IMR-90 (cell line): Measurements from ENCODE around the gene TSPAN32.

Experiments
- BHLHE40 ChIP-seq: fragments of 150-350 bp; IDR thresholded peaks from 2 replicates; pipeline ENCODE4 v1.6.1; 2016; ENCODE audit warnings: mild to moderate bottlenecking, low read depth, low read length
- CEBPB ChIP-seq: IDR thresholded peaks from 2 replicates; pipeline ENCODE4 v1.6.1; 2012; ENCODE audit warnings: low read depth, low read length, improper control_type of control experiment
- CHD1 ChIP-seq: IDR thresholded peaks from 2 replicates; pipeline ENCODE4 v1.6.1; 2012; ENCODE audit warnings: low read depth, low read length, improper control_type of control experiment
- CTCF ChIP-seq: conservative IDR thresholded peaks from 2 replicates; pipeline ENCODE4 v1.5.1; 2012; ENCODE audit warnings: mild to moderate bottlenecking, low read depth, low read length, improper control_type of control experiment
- ELK1 ChIP-seq: fragments of 150-350 bp; IDR thresholded peaks from 2 replicates; pipeline ENCODE4 v1.6.1; 2016; ENCODE audit warnings: low read depth, mild to moderate bottlenecking, low read length, moderate library complexity, borderline replicate concordance
- POLR2A ChIP-seq: IDR thresholded peaks from 2 replicates; pipeline ENCODE4 v1.6.1; 2012; ENCODE audit warnings: mild to moderate bottlenecking, low read depth, low read length
- RFX5 ChIP-seq: IDR thresholded peaks from 2 replicates; pipeline ENCODE4 v1.8.0; 2012; ENCODE audit warnings: low read depth, mild to moderate bottlenecking, low read length, moderate library complexity
- USF2 ChIP-seq: fragments of 150-350 bp; IDR thresholded peaks from 2 replicates; pipeline ENCODE4 v1.6.1; 2017; ENCODE audit warnings: mild to moderate bottlenecking, antibody characterized with exemption, low read length, low read depth

- TF ChIP-seq ELK1: no peak
- TF ChIP-seq CTCF: no peak
- TF ChIP-seq POLR2A: no peak
- no peak for TF ChIP-seq CHD1
- TF ChIP-seq USF2: no peak
- no peak for TF ChIP-seq CEBPB
- TF ChIP-seq BHLHE40: no peak
- no peak for TF ChIP-seq RFX5
Measured at GRCh38 chr11:2314136-2314524, 12.3 kb downstream of the TSPAN32 start.
